GM21737 (cell line): Measurements from ENCODE around the gene MALRD1.

Experiments
- ATAC-seq: cut with Tn5 transposase; IDR thresholded peaks from one replicate; pipeline ENCODE4 v1.9.1; 2021; ENCODE audit warnings: mild to moderate bottlenecking, moderate library complexity; ENCODE audit not compliant: unreplicated experiment

The MALRD1 gene

GRCh38 chr10:19332304-19332703, 283.7 kb downstream of the MALRD1 start:
- ATAC-seq, result no peak

GRCh38 chr10:19333631-19334030, 285.0 kb downstream of the MALRD1 start:
- no peak for ATAC-seq

- no peak for ATAC-seq
Observed at GRCh38 chr10:19347621-19348020, 299.0 kb downstream of the MALRD1 start.

- ATAC-seq, result no peak
Observed at GRCh38 chr10:19367176-19367575, 318.6 kb downstream of the MALRD1 start.

GRCh38 chr10:19373988-19374387, 325.4 kb downstream of the MALRD1 start:
- no peak for ATAC-seq

GRCh38 chr10:19385846-19386450, 337.3 kb downstream of the MALRD1 start:
- ATAC-seq, result no peak

GRCh38 chr10:19408924-19409323, 360.3 kb downstream of the MALRD1 start:
- ATAC-seq, result no peak

- no peak for ATAC-seq
Observed at GRCh38 chr10:19411119-19411518, 362.5 kb downstream of the MALRD1 start.

- ATAC-seq, result no peak
Observed at GRCh38 chr10:19412531-19412930, 363.9 kb downstream of the MALRD1 start.

- no peak for ATAC-seq
Observed at GRCh38 chr10:19416164-19416563, 367.6 kb downstream of the MALRD1 start.

GRCh38 chr10:19417740-19418139, 369.1 kb downstream of the MALRD1 start:
- no peak for ATAC-seq

GRCh38 chr10:19421674-19422073, 373.1 kb downstream of the MALRD1 start:
- no peak for ATAC-seq

- ATAC-seq, result no peak
Observed at GRCh38 chr10:19426034-19426433, 377.4 kb downstream of the MALRD1 start.

- ATAC-seq, result no peak
Observed at GRCh38 chr10:19431622-19432351, 383.2 kb downstream of the MALRD1 start.

GRCh38 chr10:19449860-19450259, 401.3 kb downstream of the MALRD1 start:
- ATAC-seq, result no peak

- ATAC-seq, result no peak
Observed at GRCh38 chr10:19451356-19451755, 402.8 kb downstream of the MALRD1 start.

GRCh38 chr10:19451937-19452336, 403.3 kb downstream of the MALRD1 start:
- no peak for ATAC-seq

- no peak for ATAC-seq
Observed at GRCh38 chr10:19453967-19454366, 405.4 kb downstream of the MALRD1 start.

GRCh38 chr10:19461588-19461987, 413.0 kb downstream of the MALRD1 start:
- ATAC-seq, result no peak

- ATAC-seq, result no peak
Observed at GRCh38 chr10:19466709-19467108, 418.1 kb downstream of the MALRD1 start.

GRCh38 chr10:19468413-19468812, 419.8 kb downstream of the MALRD1 start:
- no peak for ATAC-seq

GRCh38 chr10:19469521-19469920, 420.9 kb downstream of the MALRD1 start:
- no peak for ATAC-seq

- no peak for ATAC-seq
Observed at GRCh38 chr10:19479854-19480253, 431.3 kb downstream of the MALRD1 start.
